GM12872 (cell line): ENCODE measurements around the gene DNPEP.

ENCODE experiments used
- TF ChIP-seq, protein P1 (sequence below): IDR thresholded peaks from 3 replicates; pipeline ENCODE4 v1.5.1; 2011; ENCODE audit warnings: low read depth, mild to moderate bottlenecking, low read length, moderate library complexity; ENCODE audit not compliant: insufficient read depth

The DNPEP gene

GRCh38 chr2:219325657-219326315, 61.9 kb downstream of the DNPEP start:
- TF ChIP-seq, protein P1, sequence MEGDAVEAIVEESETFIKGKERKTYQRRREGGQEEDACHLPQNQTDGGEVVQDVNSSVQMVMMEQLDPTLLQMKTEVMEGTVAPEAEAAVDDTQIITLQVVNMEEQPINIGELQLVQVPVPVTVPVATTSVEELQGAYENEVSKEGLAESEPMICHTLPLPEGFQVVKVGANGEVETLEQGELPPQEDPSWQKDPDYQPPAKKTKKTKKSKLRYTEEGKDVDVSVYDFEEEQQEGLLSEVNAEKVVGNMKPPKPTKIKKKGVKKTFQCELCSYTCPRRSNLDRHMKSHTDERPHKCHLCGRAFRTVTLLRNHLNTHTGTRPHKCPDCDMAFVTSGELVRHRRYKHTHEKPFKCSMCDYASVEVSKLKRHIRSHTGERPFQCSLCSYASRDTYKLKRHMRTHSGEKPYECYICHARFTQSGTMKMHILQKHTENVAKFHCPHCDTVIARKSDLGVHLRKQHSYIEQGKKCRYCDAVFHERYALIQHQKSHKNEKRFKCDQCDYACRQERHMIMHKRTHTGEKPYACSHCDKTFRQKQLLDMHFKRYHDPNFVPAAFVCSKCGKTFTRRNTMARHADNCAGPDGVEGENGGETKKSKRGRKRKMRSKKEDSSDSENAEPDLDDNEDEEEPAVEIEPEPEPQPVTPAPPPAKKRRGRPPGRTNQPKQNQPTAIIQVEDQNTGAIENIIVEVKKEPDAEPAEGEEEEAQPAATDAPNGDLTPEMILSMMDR: no peak

DNA sequence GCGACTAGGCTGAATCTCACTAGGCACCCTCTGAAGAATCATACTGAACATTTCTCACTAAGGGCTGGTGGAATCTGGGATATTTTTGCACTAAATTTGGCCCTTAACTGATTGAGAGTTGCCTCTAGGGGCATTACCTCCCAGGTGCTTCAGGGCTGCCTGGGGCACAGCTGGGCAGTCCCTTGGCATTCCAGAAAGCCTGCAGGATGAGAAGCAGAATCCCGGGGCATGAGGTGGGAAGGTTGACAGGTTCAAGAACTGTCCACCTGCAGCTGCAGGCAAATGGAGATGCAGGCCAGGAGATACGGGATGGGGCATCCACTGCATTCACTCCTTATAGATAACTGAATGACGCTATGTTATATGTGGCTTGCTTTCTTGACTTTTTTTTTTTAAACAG, 62.6 kb downstream of the DNPEP start:
- TF ChIP-seq, protein P1: no peak

GRCh38 chr2:219323434-219323833, 64.3 kb downstream of the DNPEP start:
- TF ChIP-seq, protein P1: no peak
